Suprapubic skin (tissue), 3 donors: Measurements from ENCODE around the gene OR5AK2.

Experiments used
- EP300 ChIP-seq: sonication (generic); formaldehyde crosslinking; IDR thresholded peaks from one replicate; pipeline ENCODE4 v1.6.1; 2017; ENCODE audit warnings: antibody characterized with exemption
- POLR2A ChIP-seq, 2 donors: fragments of 450-650 bp; IDR thresholded peaks; one replicate each; pipeline ENCODE4 v1.6.1; 2017; ENCODE audit warnings: antibody characterized with exemption in 2 of 2, mild to moderate bottlenecking in 2 of 2, moderate library complexity in 2 of 2
- TF ChIP-seq, protein P1 (sequence below), 2 donors: fragments of 200-600 bp in 1 of 2; fragments of 450-650 bp in 1 of 2; sonication (generic) in 1 of 2; IDR thresholded peaks; one replicate each; pipeline ENCODE4 v1.5.1; 2016 to 2019; ENCODE audit warnings: antibody characterized with exemption in 2 of 2, mild to moderate bottlenecking in 1 of 2, moderate library complexity in 1 of 2

DNA sequence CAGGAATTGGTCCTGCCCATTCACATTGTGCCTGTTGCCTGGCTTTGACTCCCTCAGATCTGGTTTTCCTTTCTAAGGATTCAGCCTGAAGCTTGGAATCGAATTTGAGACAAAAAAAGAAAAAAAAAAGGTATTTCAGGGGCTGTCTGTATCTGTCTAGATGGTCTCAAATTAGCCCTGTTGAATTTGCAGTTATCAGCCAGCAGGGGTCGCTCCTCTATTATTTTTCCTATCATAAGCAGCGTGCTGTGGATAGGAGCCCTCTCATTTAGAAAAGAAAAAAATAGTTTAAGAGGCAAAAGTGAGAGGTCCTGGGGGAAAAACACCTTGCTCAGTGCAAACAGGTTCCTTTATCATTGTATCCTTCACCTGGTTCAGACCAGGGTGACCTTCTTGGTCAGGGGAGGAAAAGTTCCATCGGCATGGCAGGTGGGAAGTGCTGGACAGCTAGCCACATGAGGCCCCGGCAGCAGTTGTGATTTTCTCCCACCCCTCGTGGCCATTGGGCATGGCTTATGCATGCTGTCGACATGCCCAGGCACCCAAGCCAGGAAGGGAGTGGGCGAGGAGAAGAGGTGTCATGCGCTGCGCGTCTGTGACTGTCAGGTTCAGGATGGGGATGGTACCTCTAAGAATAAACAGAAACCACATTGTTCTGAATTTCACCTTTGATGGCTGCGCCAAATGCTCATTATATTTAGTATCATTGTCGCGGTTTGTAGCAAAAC is 13.1 kb downstream of the OR5AK2 start:
- TF ChIP-seq, protein P1, sequence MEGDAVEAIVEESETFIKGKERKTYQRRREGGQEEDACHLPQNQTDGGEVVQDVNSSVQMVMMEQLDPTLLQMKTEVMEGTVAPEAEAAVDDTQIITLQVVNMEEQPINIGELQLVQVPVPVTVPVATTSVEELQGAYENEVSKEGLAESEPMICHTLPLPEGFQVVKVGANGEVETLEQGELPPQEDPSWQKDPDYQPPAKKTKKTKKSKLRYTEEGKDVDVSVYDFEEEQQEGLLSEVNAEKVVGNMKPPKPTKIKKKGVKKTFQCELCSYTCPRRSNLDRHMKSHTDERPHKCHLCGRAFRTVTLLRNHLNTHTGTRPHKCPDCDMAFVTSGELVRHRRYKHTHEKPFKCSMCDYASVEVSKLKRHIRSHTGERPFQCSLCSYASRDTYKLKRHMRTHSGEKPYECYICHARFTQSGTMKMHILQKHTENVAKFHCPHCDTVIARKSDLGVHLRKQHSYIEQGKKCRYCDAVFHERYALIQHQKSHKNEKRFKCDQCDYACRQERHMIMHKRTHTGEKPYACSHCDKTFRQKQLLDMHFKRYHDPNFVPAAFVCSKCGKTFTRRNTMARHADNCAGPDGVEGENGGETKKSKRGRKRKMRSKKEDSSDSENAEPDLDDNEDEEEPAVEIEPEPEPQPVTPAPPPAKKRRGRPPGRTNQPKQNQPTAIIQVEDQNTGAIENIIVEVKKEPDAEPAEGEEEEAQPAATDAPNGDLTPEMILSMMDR (IDR thresholded peaks at IDR 0.05) = no peak
- TF ChIP-seq POLR2A (IDR thresholded peaks at IDR 0.05) = no peak
- no peak for TF ChIP-seq EP300
